D721Med (cell line): ENCODE measurements around the gene FHAD1.

ENCODE experiments used
- DNase-seq: peaks from one replicate; pipeline ENCODE4 v3.0.0; 2011; ENCODE audit warnings: low spot score; ENCODE audit not compliant: insufficient read length
- FAIRE-seq: peaks from 2 replicates; lab custom pipeline; 2011; peaks lifted over from hg19 to GRCh38; lab: Jason Lieb, UNC
- TF ChIP-seq, protein P1 (sequence below): IDR thresholded peaks from 2 replicates; pipeline ENCODE4 v1.5.1; 2012; ENCODE audit warnings: mild to moderate bottlenecking, control low read depth; ENCODE audit not compliant: insufficient read depth; ENCODE audit errors: missing control alignments

The FHAD1 gene

DNA sequence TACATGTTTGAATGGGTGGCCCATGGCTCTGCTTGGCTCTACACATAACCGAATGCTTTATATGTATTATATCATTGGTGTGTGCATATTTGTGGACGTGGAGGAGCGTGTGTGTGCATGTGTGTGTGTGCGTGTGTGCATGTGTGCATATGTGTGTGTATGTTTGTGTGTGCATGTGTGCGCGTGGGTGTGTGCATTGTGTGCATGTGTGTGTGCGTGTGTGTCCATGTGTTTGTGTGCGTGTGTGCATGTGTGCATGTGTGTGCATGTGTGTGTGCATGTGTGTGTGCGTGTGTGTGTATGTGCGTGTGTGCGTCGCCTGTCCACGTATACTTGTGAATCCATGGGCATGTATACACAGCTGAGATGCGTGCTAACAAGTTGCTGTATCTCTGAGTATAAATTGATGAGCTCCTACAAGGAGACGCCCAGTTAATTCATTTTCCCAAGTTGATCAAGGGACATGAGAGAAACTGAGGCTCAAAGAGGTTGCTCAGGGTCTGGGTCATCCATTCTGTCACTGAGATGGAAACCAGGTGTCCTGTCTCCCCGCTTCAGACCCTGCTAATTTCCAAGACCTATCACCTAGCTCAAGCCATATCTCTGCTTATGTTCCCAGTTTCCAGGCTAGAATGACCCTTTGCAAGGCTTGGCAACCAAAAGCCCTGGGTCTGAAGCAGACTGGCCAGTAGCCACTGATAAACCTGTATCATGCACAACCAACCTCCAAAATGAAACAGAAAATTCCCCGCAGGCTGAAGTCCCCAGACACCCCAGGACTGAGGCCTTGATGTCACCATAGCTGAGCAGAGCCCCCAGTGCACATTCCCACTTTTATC, 188.4 kb downstream of the FHAD1 start:
- DNase-seq (no peak), FAIRE-seq (no peak)
- TF ChIP-seq, protein P1, sequence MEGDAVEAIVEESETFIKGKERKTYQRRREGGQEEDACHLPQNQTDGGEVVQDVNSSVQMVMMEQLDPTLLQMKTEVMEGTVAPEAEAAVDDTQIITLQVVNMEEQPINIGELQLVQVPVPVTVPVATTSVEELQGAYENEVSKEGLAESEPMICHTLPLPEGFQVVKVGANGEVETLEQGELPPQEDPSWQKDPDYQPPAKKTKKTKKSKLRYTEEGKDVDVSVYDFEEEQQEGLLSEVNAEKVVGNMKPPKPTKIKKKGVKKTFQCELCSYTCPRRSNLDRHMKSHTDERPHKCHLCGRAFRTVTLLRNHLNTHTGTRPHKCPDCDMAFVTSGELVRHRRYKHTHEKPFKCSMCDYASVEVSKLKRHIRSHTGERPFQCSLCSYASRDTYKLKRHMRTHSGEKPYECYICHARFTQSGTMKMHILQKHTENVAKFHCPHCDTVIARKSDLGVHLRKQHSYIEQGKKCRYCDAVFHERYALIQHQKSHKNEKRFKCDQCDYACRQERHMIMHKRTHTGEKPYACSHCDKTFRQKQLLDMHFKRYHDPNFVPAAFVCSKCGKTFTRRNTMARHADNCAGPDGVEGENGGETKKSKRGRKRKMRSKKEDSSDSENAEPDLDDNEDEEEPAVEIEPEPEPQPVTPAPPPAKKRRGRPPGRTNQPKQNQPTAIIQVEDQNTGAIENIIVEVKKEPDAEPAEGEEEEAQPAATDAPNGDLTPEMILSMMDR, result no peak

- TF ChIP-seq, protein P1, result no peak
- DNase-seq, result no peak
- no peak for FAIRE-seq
Measured at GRCh38 chr1:15436881-15437442, 189.9 kb downstream of the FHAD1 start.

- DNase-seq, result no peak
- TF ChIP-seq, protein P1, result no peak
- no peak for FAIRE-seq
Measured at GRCh38 chr1:15439325-15439724, 192.3 kb downstream of the FHAD1 start.

- DNase-seq (no peak), FAIRE-seq (no peak)
- TF ChIP-seq, protein P1, result no peak
Measured at GRCh38 chr1:15440357-15440756, 193.3 kb downstream of the FHAD1 start.

GRCh38 chr1:15441247-15441646, 194.2 kb downstream of the FHAD1 start:
- DNase-seq, result no peak
- TF ChIP-seq, protein P1, result no peak
- FAIRE-seq, result no peak

- DNase-seq (no peak), FAIRE-seq (no peak)
- TF ChIP-seq, protein P1, result no peak
Measured at GRCh38 chr1:15442119-15442518, 195.1 kb downstream of the FHAD1 start.

- no peak for FAIRE-seq
- no peak for DNase-seq
- TF ChIP-seq, protein P1, result no peak
Measured at GRCh38 chr1:15442759-15443158, 195.7 kb downstream of the FHAD1 start.
